Mononuclear cell (primary cell): ENCODE data around the gene MFN1. TPM values are rescaled to one million over a fixed set of nuclear protein-coding genes. Genes with fewer than 3 reads are reported as not detected.
A peak's percentile ranks its signal among the peaks of the same experiment; 100 is the strongest.
"Not testable (repeated sequence)": the region's sequence is repeated elsewhere in the genome, so short reads cannot be mapped to it uniquely, and the experiment has no call there.

ENCODE experiments used
- H3K27me3 ChIP-seq: 2 replicates; pipeline ENCODE4 v1.6.0; 2011; ENCODE audit warnings: low read length, control low read depth; ENCODE audit not compliant: insufficient read depth
- H3K4me1 ChIP-seq: 2 replicates; pipeline ENCODE4 v1.5.1; 2011; ENCODE audit warnings: mild to moderate bottlenecking, low read length, control low read depth; ENCODE audit not compliant: insufficient read depth
- H3K4me3 ChIP-seq: 2 replicates; pipeline ENCODE4 v1.5.1; 2011; ENCODE audit warnings: mild to moderate bottlenecking, low read length, moderate library complexity
- H3K9me3 ChIP-seq: 2 replicates; pipeline ENCODE4 v1.5.1; 2011; ENCODE audit warnings: low read depth, mild to moderate bottlenecking, control low read depth, low read length
- total RNA-seq: library from RNA; depleted of rRNA; stranded (reverse); fragments of >200 nt; gene quantifications from one replicate; pipeline ENCODE4 v1.2.3, GENCODE V29; 2012

Gene MFN1
- 47.9 TPM for total RNA-seq

- peaks cover 34% of the 10 kb centered on the region for H3K4me1 ChIP-seq
- H3K27me3 ChIP-seq, result no peaks in the 10 kb centered on the region
- no peaks in the 10 kb centered on the region for H3K9me3 ChIP-seq
- H3K4me3 ChIP-seq, result peak within 1 kb of the TSS; percentile 89
Measured at GRCh38 chr3:179347345-179348194, at the start of gene MFN1. Gene MFN1 (plus strand): TSS chr3:179347709. CDS start chr3:179348852, 1,143 bp downstream.

- Histone ChIP-seq H3K4me3 (no peak overlapping the region), H3K9me3 (no peaks in the 10 kb centered on the region), H3K27me3 (no peaks in the 10 kb centered on the region), H3K4me1 (no peaks in the 10 kb centered on the region)
Measured at GRCh38 chr3:179297971-179298725, 49.4 kb upstream of the MFN1 start.

DNA sequence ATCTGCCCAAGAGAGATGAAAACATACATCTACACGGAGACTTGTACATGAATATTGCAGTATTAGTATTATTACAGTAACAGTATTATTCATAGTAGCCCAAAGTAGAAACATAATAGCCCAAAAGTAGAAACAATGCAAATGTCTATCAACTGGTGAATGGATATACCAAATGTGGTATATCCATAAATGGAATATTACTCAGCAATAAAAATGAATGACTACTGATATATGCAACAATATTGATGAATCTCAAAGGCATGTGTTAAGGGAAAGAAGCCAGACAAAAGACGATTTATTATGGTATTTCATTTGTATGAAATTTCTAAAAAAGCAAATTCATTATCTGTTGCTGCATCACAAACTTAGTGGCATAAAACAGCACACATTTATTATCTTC, 48.2 kb upstream of the MFN1 start:
- Histone ChIP-seq H3K4me3 (no peak overlapping the region), H3K9me3 (no peaks in the 10 kb centered on the region), H3K4me1 (no peaks in the 10 kb centered on the region), H3K27me3 (no peaks in the 10 kb centered on the region)

GRCh38 chr3:179299999-179300613, 47.4 kb upstream of the MFN1 start:
- Histone ChIP-seq H3K4me3 (no peak overlapping the region), H3K9me3 (no peaks in the 10 kb centered on the region)

DNA sequence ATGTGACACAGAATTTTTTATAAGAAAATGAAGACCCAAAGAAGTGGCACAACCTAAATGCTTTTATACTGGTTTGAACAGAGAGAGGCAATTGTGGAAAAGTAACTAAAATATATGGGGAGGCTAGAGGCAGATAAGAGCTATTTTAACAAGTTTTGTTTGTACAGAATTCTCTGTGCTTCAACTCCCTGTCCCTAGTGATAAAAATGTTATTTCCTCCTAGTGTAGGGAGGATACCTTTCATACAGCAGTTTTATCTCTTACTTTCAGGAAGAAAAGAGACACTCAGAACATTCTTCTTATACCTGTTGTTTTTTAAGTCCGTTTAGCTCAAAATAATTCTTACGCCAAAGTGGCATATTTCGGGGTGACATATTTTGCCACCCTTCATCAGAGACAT, 45.9 kb upstream of the MFN1 start:
- Histone ChIP-seq H3K9me3 (no peaks in the 10 kb centered on the region), H3K27me3 (no peaks in the 10 kb centered on the region), H3K4me3 (no peak overlapping the region), H3K4me1 (no peaks in the 10 kb centered on the region)

More at GRCh38 chr3:179299999-179300613, 47.4 kb upstream of the MFN1 start:
- no peaks in the 10 kb centered on the region for H3K4me1 ChIP-seq
- H3K27me3 ChIP-seq, result no peaks in the 10 kb centered on the region

GRCh38 chr3:179302111-179302510, 45.4 kb upstream of the MFN1 start:
- H3K9me3 ChIP-seq, result no peaks in the 10 kb centered on the region
- no peaks in the 10 kb centered on the region for H3K27me3 ChIP-seq
- H3K4me3 ChIP-seq, result no peak overlapping the region
- H3K4me1 ChIP-seq, result no peaks in the 10 kb centered on the region

- Histone ChIP-seq H3K27me3 (no peaks in the 10 kb centered on the region), H3K4me1 (no peaks in the 10 kb centered on the region), H3K9me3 (no peaks in the 10 kb centered on the region), H3K4me3 (no peak overlapping the region)
Measured at GRCh38 chr3:179304605-179305004, 42.9 kb upstream of the MFN1 start.

DNA sequence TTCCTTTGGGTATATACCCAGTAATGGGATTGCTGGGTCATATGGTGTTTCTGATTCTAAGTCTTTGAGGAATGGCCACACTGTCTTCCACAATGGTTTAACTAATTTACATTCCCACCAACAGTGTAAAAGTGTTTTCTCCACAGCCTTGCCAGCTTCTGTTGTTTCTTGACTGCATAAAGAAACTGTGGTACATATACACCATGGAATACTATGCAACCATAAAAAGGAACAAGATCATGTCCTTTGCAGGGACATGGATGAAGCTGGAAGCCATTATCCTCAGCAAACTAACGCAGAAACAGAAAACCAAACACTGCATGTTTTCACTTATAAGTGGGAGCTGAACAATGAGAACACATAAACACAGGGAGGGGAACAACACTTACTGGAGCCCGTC, 40.1 kb upstream of the MFN1 start:
- H3K9me3 ChIP-seq, result not testable (repeated sequence)

GRCh38 chr3:179308001-179308400, 39.5 kb upstream of the MFN1 start:
- Histone ChIP-seq H3K4me3 (no peak overlapping the region), H3K9me3 (no peaks in the 10 kb centered on the region), H3K27me3 (no peaks in the 10 kb centered on the region), H3K4me1 (no peaks in the 10 kb centered on the region)

More for the DNA sequence above, 40.1 kb upstream of the MFN1 start:
- not testable (repeated sequence) for H3K4me3 ChIP-seq, H3K27me3 ChIP-seq, H3K4me1 ChIP-seq

- H3K4me1 ChIP-seq, result no peaks in the 10 kb centered on the region
- H3K9me3 ChIP-seq, result no peaks in the 10 kb centered on the region
- H3K4me3 ChIP-seq, result no peak overlapping the region
- no peaks in the 10 kb centered on the region for H3K27me3 ChIP-seq
Measured at GRCh38 chr3:179309225-179310078, 38.1 kb upstream of the MFN1 start.

DNA sequence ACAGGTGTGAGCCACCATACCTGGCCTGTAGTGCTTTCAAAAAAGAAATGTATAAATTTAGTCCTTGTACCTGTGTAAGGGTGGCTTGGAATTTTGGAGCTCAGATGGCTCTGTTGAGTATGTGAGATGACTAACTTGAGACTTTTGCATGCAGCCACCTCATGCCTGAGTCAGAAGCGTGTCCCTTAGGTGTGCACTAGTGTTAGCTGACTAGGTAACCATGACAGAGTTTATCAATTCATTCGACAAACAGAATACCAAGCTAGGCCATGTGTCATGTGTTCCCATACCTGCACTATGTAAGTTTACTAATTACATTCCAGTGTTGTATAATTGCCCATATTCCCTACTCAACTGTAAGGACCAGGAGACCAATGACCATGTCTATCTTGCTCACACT, 28.6 kb upstream of the MFN1 start:
- Histone ChIP-seq H3K27me3 (no peaks in the 10 kb centered on the region), H3K4me3 (no peak overlapping the region), H3K9me3 (no peaks in the 10 kb centered on the region), H3K4me1 (peaks cover 8% of the 10 kb centered on the region)

DNA sequence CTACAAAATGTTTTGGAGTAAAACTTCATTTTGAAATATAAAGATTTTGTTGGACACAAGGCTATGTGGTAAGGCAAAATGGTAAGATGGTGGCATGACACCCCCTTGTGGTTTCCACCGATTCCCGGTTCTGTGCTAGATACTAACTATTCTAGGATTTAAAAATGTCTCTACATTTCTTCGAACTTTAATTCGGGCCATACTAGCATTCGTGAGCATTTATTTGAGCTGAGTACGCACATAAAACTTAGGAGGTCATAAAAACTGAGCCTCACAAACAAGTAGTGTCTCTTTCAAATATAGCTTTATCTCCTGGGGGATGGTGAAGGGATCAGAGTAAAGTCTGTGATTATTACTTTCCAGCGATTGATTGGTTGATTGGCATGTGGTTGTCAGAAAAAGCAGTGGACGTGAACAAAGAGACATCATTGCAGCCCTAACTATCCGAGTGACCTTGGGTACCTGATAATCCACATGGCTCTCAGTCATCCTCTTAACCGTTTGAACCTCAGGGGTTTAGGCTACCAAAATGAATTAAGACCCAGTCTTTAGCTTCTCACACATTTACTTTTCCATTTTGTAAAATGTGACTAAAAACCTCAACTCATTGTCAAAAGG, 25.7 kb upstream of the MFN1 start:
- no peaks in the 10 kb centered on the region for H3K27me3 ChIP-seq
- peaks cover 21% of the 10 kb centered on the region for H3K4me1 ChIP-seq
- H3K9me3 ChIP-seq, result no peaks in the 10 kb centered on the region
- H3K4me3 ChIP-seq, result no peak overlapping the region

GRCh38 chr3:179322286-179323196, 25.0 kb upstream of the MFN1 start, which contains the start of gene ZNF639:
Gene ZNF639 (plus strand): TSS chr3:179323031. CDS start chr3:179328294, 5,263 bp downstream.
- Histone ChIP-seq H3K4me3 (peak within 1 kb of the TSS; percentile 77), H3K4me1 (peaks cover 21% of the 10 kb centered on the region), H3K9me3 (no peaks in the 10 kb centered on the region), H3K27me3 (no peaks in the 10 kb centered on the region)
